ENCODE data around the gene PTPRK.

Gene PTPRK

DNA sequence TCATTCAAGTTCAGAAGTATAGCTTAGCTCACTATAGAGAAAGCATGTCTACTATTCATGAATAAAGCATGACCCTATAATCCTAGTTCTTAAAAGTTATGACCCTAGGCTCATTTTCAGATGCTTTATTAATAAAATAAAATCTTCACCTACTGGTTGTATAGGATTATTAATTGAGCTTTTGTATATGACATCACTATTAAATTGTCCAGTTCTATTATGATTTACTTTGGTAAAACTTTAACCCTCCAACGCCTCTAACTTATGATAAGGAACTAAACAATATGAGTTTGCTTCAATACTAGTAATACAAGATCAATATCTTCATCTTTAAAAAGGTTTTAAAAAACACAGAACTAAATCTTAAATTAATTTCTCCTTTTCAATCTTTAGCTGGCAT is 356.1 kb downstream of the PTPRK start:
- H3K9ac ChIP-seq (ENCODE audit: low read length): no peak overlapping the region
- no peaks in the 10 kb centered on the region for H3K9me2 ChIP-seq (ENCODE audit: low read depth, low read length)
- TF ChIP-seq CTCF (IDR thresholded peaks at IDR 0.05; ENCODE audit: low read length): no peak
- TF ChIP-seq EZH2 (IDR thresholded peaks at IDR 0.05; ENCODE audit: borderline replicate concordance, low read length): no peak
- H3K27me3 ChIP-seq (ENCODE audit: insufficient read depth, low read length): no peaks in the 10 kb centered on the region
- H3K4me2 ChIP-seq (ENCODE audit: low read length): no peak overlapping the region
- H3K79me2 ChIP-seq (ENCODE audit: insufficient read depth, low read length): no peaks in the 10 kb centered on the region
- no peak overlapping the region for H2AFZ ChIP-seq (ENCODE audit: low read length)
- no peaks in the 10 kb centered on the region for H4K20me1 ChIP-seq (ENCODE audit: insufficient read depth, low read length)
- H3K4me1 ChIP-seq (ENCODE audit: insufficient read depth, low read length, severe bottlenecking): no peaks in the 10 kb centered on the region
- H3K27ac ChIP-seq (ENCODE audit: low read depth, low read length, poor library complexity, severe bottlenecking): no peak overlapping the region
- H3K4me3 ChIP-seq (ENCODE audit: low read depth, low read length, poor library complexity, severe bottlenecking): no peak overlapping the region
- H3K9me3 ChIP-seq (ENCODE audit: low read length): no peaks in the 10 kb centered on the region
- H3K36me3 ChIP-seq (ENCODE audit: insufficient read depth, low read length): no peaks in the 10 kb centered on the region
- H3F3A ChIP-seq (ENCODE audit: insufficient read depth, low read length): no peaks in the 10 kb centered on the region

GRCh38 chr6:128162423-128162822 is 358.0 kb downstream of the PTPRK start:
- no peak overlapping the region for H3K27ac ChIP-seq (ENCODE audit: low read depth, low read length, poor library complexity, severe bottlenecking)
- no peaks in the 10 kb centered on the region for H3K4me1 ChIP-seq (ENCODE audit: insufficient read depth, low read length, severe bottlenecking)
- H3K79me2 ChIP-seq (ENCODE audit: insufficient read depth, low read length): no peaks in the 10 kb centered on the region
- no peaks in the 10 kb centered on the region for H4K20me1 ChIP-seq (ENCODE audit: insufficient read depth, low read length)
- TF ChIP-seq CTCF (IDR thresholded peaks at IDR 0.05; ENCODE audit: low read length): no peak
- no peak for TF ChIP-seq EZH2 (IDR thresholded peaks at IDR 0.05; ENCODE audit: borderline replicate concordance, low read length)
- no peak overlapping the region for H3K9ac ChIP-seq (ENCODE audit: low read length)
- no peak overlapping the region for H3K4me2 ChIP-seq (ENCODE audit: low read length)
- no peak overlapping the region for H2AFZ ChIP-seq (ENCODE audit: low read length)
- no peaks in the 10 kb centered on the region for H3F3A ChIP-seq (ENCODE audit: insufficient read depth, low read length)
- H3K36me3 ChIP-seq (ENCODE audit: insufficient read depth, low read length): no peaks in the 10 kb centered on the region
- no peaks in the 10 kb centered on the region for H3K9me2 ChIP-seq (ENCODE audit: low read depth, low read length)
- no peak overlapping the region for H3K4me3 ChIP-seq (ENCODE audit: low read depth, low read length, poor library complexity, severe bottlenecking)
- H3K27me3 ChIP-seq (ENCODE audit: insufficient read depth, low read length): no peaks in the 10 kb centered on the region
- H3K9me3 ChIP-seq (ENCODE audit: low read length): no peaks in the 10 kb centered on the region

- no peaks in the 10 kb centered on the region for H3K27me3 ChIP-seq (ENCODE audit: insufficient read depth, low read length)
Measured at GRCh38 chr6:128161839-128162238, 358.6 kb downstream of the PTPRK start.

More at GRCh38 chr6:128161839-128162238, 358.6 kb downstream of the PTPRK start:
- no peaks in the 10 kb centered on the region for H3K9me3 ChIP-seq (ENCODE audit: low read length)
- no peaks in the 10 kb centered on the region for H3F3A ChIP-seq (ENCODE audit: insufficient read depth, low read length)
- H3K4me2 ChIP-seq (ENCODE audit: low read length): no peak overlapping the region
- H3K4me3 ChIP-seq (ENCODE audit: low read depth, low read length, poor library complexity, severe bottlenecking): no peak overlapping the region
- no peaks in the 10 kb centered on the region for H4K20me1 ChIP-seq (ENCODE audit: insufficient read depth, low read length)
- H3K9me2 ChIP-seq (ENCODE audit: low read depth, low read length): no peaks in the 10 kb centered on the region
- no peak overlapping the region for H3K27ac ChIP-seq (ENCODE audit: low read depth, low read length, poor library complexity, severe bottlenecking)
- no peak overlapping the region for H3K9ac ChIP-seq (ENCODE audit: low read length)
- H3K79me2 ChIP-seq (ENCODE audit: insufficient read depth, low read length): no peaks in the 10 kb centered on the region
- H2AFZ ChIP-seq (ENCODE audit: low read length): no peak overlapping the region
- TF ChIP-seq CTCF (IDR thresholded peaks at IDR 0.05; ENCODE audit: low read length) (no peak), EZH2 (IDR thresholded peaks at IDR 0.05; ENCODE audit: borderline replicate concordance, low read length) (no peak)
- H3K36me3 ChIP-seq (ENCODE audit: insufficient read depth, low read length): no peaks in the 10 kb centered on the region
- no peaks in the 10 kb centered on the region for H3K4me1 ChIP-seq (ENCODE audit: insufficient read depth, low read length, severe bottlenecking)
